HG03575 (cell line): Measurements from ENCODE around the gene MEIKIN.
A peak's percentile ranks its signal among the peaks of the same experiment; 100 is the strongest.
"Not testable (repeated sequence)": the region's sequence is repeated elsewhere in the genome, so short reads cannot be mapped to it uniquely, and the experiment has no call there.

Experiments
- ATAC-seq: cut with Tn5 transposase; IDR thresholded peaks from one replicate; pipeline ENCODE4 v1.9.1; 2021; ENCODE audit not compliant: unreplicated experiment, insufficient number of reproducible peaks, low FRiP score; ENCODE audit errors: extremely low read depth

The MEIKIN gene

GRCh38 chr5:131832702-131833101 is 112.8 kb downstream of the MEIKIN start:
- not testable (repeated sequence) for ATAC-seq

- no peak for ATAC-seq
These were observed 120.0 kb downstream of the MEIKIN start for GRCh38 chr5:131825404-131826013.

- no peak for ATAC-seq
These were observed 120.8 kb downstream of the MEIKIN start for GRCh38 chr5:131824631-131825030.

GRCh38 chr5:131821221-131821620 is 124.2 kb downstream of the MEIKIN start:
- ATAC-seq: no peak

GRCh38 chr5:131818001-131818724 is 127.3 kb downstream of the MEIKIN start:
- no peak for ATAC-seq

GRCh38 chr5:131814990-131815389 is 130.5 kb downstream of the MEIKIN start:
- ATAC-seq: no peak

GRCh38 chr5:131812371-131813160 is 132.9 kb downstream of the MEIKIN start:
- no peak for ATAC-seq

GRCh38 chr5:131810510-131811249 is 134.8 kb downstream of the MEIKIN start:
- ATAC-seq: no peak

GRCh38 chr5:131796793-131797693 is 148.4 kb downstream of the MEIKIN start, which contains the start of gene FNIP1:
TSS of gene FNIP1 (minus strand) at chr5:131797017. CDS start at chr5:131796921, 96 bp downstream.
- ATAC-seq: peak; percentile 63

GRCh38 chr5:131795879-131796792 is 149.3 kb downstream of the MEIKIN start:
- peak; percentile 0 for ATAC-seq

- ATAC-seq: no peak
These were observed 150.2 kb downstream of the MEIKIN start for GRCh38 chr5:131795228-131795627.

- no peak for ATAC-seq
These were observed 150.9 kb downstream of the MEIKIN start for GRCh38 chr5:131794586-131794985.

GRCh38 chr5:131792896-131793295 is 152.6 kb downstream of the MEIKIN start:
- ATAC-seq: no peak

- no peak for ATAC-seq
These were observed 153.6 kb downstream of the MEIKIN start for GRCh38 chr5:131791866-131792265.

- ATAC-seq: no peak
These were observed 154.9 kb downstream of the MEIKIN start for GRCh38 chr5:131790550-131790949.

- no peak for ATAC-seq
These were observed 155.7 kb downstream of the MEIKIN start for GRCh38 chr5:131789765-131790164.

GRCh38 chr5:131787736-131788135 is 157.7 kb downstream of the MEIKIN start:
- ATAC-seq: no peak
